GM21423 (cell line): ENCODE results near the gene SUOX.
A peak's percentile ranks its signal among the peaks of the same experiment; 100 is the strongest.
"Not testable (repeated sequence)": the region's sequence is repeated elsewhere in the genome, so short reads cannot be mapped to it uniquely, and the experiment has no call there.

ENCODE experiments used
- ATAC-seq: cut with Tn5 transposase; IDR thresholded peaks from one replicate; pipeline ENCODE4 v1.9.1; 2021; ENCODE audit warnings: mild to moderate bottlenecking, moderate library complexity; ENCODE audit not compliant: unreplicated experiment

The SUOX gene

GRCh38 chr12:55996715-55997534 is at the start of gene SUOX:
Gene SUOX, plus strand, starts transcription at chr12:55997276. Its CDS starts 4,946 bp downstream, at chr12:56002222.
- ATAC-seq, result peak; percentile 98

- ATAC-seq, result no peak
Observed at GRCh38 chr12:55955344-55955743, 41.7 kb upstream of the SUOX start.

- no peak for ATAC-seq
Observed at GRCh38 chr12:55955800-55956508, 41.1 kb upstream of the SUOX start.

GRCh38 chr12:55957106-55957859 is 39.8 kb upstream of the SUOX start:
- ATAC-seq, result no peak

GRCh38 chr12:55963760-55964159 is 33.3 kb upstream of the SUOX start:
- ATAC-seq, result no peak

GRCh38 chr12:55965240-55965639 is 31.8 kb upstream of the SUOX start:
- no peak for ATAC-seq

- ATAC-seq, result no peak
Observed at GRCh38 chr12:55965941-55966407, 31.1 kb upstream of the SUOX start, which contains the start of gene PMEL. Gene PMEL, minus strand, starts transcription at chr12:55966042. Its CDS starts 31 bp downstream, at chr12:55966011.

GRCh38 chr12:55966408-55967281 is 30.4 kb upstream of the SUOX start, which contains the start of gene CDK2:
Gene CDK2, plus strand, starts transcription at chr12:55966830. Its CDS starts 179 bp downstream, at chr12:55967009.
- peak; percentile 97 for ATAC-seq

GRCh38 chr12:55969356-55969755 is 27.7 kb upstream of the SUOX start:
- no peak for ATAC-seq

GRCh38 chr12:55970775-55971174 is 26.3 kb upstream of the SUOX start:
- ATAC-seq, result no peak

- ATAC-seq, result no peak
Observed at GRCh38 chr12:55972042-55972441, 25.0 kb upstream of the SUOX start.

- ATAC-seq, result no peak
Observed at GRCh38 chr12:55972456-55972855, 24.6 kb upstream of the SUOX start.

GRCh38 chr12:55972911-55973598 is 24.0 kb upstream of the SUOX start:
- no peak for ATAC-seq

- ATAC-seq, result peak; percentile 87
Observed at GRCh38 chr12:55973599-55974307, 23.3 kb upstream of the SUOX start, which contains the start of gene RAB5B. Gene RAB5B, plus strand, starts transcription at chr12:55974078. Its CDS starts 12,883 bp downstream, at chr12:55986961.

GRCh38 chr12:55974308-55974730 is 22.8 kb upstream of the SUOX start:
- ATAC-seq, result peak; percentile 10

GRCh38 chr12:55978393-55978792 is 18.7 kb upstream of the SUOX start:
- no peak for ATAC-seq

GRCh38 chr12:55979069-55979468 is 18.0 kb upstream of the SUOX start:
- no peak for ATAC-seq

- ATAC-seq, result not testable (repeated sequence)
Observed at GRCh38 chr12:55981882-55982281, 15.2 kb upstream of the SUOX start.
